K562 (cell line): ENCODE measurements around the gene PPP1R3E. TPM values are rescaled to one million over a fixed set of nuclear protein-coding genes. Genes with fewer than 3 reads are reported as not detected.

Source experiments
- BRCA1 ChIP-seq, 2 experiments: fragments of 450-650 bp in 1 of 2; sonication (generic) in 1 of 2; formaldehyde crosslinking in 1 of 2; IDR thresholded peaks; 2 replicates each; pipeline versions ENCODE4 v1.5.0 to v1.6.1; 2017 to 2020; ENCODE audit warnings: mild to moderate bottlenecking in 1 of 2, missing genetic modification reagents in 1 of 2
- CHD2 ChIP-seq: IDR thresholded peaks from 2 replicates; pipeline ENCODE4 v1.6.1; 2011; ENCODE audit warnings: low read depth, low read length
- DNMT1 ChIP-seq: fragments of 450-650 bp; IDR thresholded peaks from 2 replicates; pipeline ENCODE4 v1.6.1; 2016; ENCODE audit warnings: antibody characterized with exemption, mild to moderate bottlenecking
- HDAC2 ChIP-seq: fragments of 450-650 bp; IDR thresholded peaks from 2 replicates; pipeline ENCODE4 v1.6.1; 2016; ENCODE audit warnings: mild to moderate bottlenecking
- PHF8 ChIP-seq: fragments of 200-600 bp; sonication (generic); IDR thresholded peaks from 2 replicates; pipeline ENCODE4 v1.6.1; 2012; ENCODE audit warnings: mixed run types, mild to moderate bottlenecking, inconsistent platforms, low read length, moderate library complexity, borderline replicate concordance
- PKNOX1 ChIP-seq: fragments of 450-650 bp; IDR thresholded peaks from 2 replicates; pipeline ENCODE4 v1.6.1; 2016
- SRSF1 ChIP-seq: fragments of 200-400 bp; formaldehyde crosslinking; IDR thresholded peaks from 2 replicates; pipeline ENCODE4 v1.6.1; 2017; ENCODE audit warnings: mild to moderate bottlenecking, low read depth, low read length, moderate library complexity
- TGIF2 ChIP-seq: sonication (generic); formaldehyde crosslinking; IDR thresholded peaks from 2 replicates; pipeline ENCODE4 v1.8.1; 2022; ENCODE audit warnings: mild to moderate bottlenecking, missing genetic modification reagents, moderate library complexity
- ZBTB7A ChIP-seq: IDR thresholded peaks from 2 replicates; pipeline ENCODE4 v1.6.1; 2011; ENCODE audit warnings: low read depth, mild to moderate bottlenecking, low read length, moderate library complexity, borderline replicate concordance; ENCODE audit not compliant: control insufficient read depth
- ZNF12 ChIP-seq: sonication (generic); formaldehyde crosslinking; IDR thresholded peaks from 2 replicates; pipeline ENCODE4 v1.4.0; 2020; ENCODE audit warnings: mild to moderate bottlenecking, missing genetic modification reagents
- polyA plus RNA-seq, 8 experiments: library from polyadenylated mRNA; depleted of rRNA in 4 of 8; stranded (reverse) in 5 of 8; unstranded in 3 of 8; fragments of >200 nt; fragmentation: Nextera tagmentation in 2 of 8; fragmentation: Illumina TruSeq in 1 of 8; extraction: Ambion mirVana in 2 of 8; extraction: Trizol in 1 of 8; gene quantifications; 2 replicates each; pipeline versions ENCODE4 v1.2.1 to v1.2.3, GENCODE V29; 2011 to 2014; ENCODE audit warnings: inconsistent platforms in 1 of 8, missing spikeins in 1 of 8
- total RNA-seq, 7 experiments: library from RNA; depleted of rRNA in 6 of 7; stranded (reverse); fragments of >200 nt in 6 of 7; fragmentation: Illumina TruSeq in 2 of 7; extraction: Trizol in 2 of 7; gene quantifications; 2 replicates each; pipeline versions ENCODE4 v1.2.1 to v1.2.3, GENCODE V29; 2011 to 2021; ENCODE audit warnings: low replicate concordance in 1 of 7
- TF ChIP-seq, protein P1 (sequence below): fragments of 450-650 bp; IDR thresholded peaks from 2 replicates; pipeline ENCODE4 v1.6.1; 2016; ENCODE audit warnings: mild to moderate bottlenecking, moderate library complexity

PPP1R3E gene
- total and polyA plus RNA-seq, 9 of the 15 experiments (the other 6 are each of a cell fraction or from before 2014, with no cell fraction given) = 3.2 to 18.4 (median 7.6) TPM

- TF ChIP-seq, protein P1, sequence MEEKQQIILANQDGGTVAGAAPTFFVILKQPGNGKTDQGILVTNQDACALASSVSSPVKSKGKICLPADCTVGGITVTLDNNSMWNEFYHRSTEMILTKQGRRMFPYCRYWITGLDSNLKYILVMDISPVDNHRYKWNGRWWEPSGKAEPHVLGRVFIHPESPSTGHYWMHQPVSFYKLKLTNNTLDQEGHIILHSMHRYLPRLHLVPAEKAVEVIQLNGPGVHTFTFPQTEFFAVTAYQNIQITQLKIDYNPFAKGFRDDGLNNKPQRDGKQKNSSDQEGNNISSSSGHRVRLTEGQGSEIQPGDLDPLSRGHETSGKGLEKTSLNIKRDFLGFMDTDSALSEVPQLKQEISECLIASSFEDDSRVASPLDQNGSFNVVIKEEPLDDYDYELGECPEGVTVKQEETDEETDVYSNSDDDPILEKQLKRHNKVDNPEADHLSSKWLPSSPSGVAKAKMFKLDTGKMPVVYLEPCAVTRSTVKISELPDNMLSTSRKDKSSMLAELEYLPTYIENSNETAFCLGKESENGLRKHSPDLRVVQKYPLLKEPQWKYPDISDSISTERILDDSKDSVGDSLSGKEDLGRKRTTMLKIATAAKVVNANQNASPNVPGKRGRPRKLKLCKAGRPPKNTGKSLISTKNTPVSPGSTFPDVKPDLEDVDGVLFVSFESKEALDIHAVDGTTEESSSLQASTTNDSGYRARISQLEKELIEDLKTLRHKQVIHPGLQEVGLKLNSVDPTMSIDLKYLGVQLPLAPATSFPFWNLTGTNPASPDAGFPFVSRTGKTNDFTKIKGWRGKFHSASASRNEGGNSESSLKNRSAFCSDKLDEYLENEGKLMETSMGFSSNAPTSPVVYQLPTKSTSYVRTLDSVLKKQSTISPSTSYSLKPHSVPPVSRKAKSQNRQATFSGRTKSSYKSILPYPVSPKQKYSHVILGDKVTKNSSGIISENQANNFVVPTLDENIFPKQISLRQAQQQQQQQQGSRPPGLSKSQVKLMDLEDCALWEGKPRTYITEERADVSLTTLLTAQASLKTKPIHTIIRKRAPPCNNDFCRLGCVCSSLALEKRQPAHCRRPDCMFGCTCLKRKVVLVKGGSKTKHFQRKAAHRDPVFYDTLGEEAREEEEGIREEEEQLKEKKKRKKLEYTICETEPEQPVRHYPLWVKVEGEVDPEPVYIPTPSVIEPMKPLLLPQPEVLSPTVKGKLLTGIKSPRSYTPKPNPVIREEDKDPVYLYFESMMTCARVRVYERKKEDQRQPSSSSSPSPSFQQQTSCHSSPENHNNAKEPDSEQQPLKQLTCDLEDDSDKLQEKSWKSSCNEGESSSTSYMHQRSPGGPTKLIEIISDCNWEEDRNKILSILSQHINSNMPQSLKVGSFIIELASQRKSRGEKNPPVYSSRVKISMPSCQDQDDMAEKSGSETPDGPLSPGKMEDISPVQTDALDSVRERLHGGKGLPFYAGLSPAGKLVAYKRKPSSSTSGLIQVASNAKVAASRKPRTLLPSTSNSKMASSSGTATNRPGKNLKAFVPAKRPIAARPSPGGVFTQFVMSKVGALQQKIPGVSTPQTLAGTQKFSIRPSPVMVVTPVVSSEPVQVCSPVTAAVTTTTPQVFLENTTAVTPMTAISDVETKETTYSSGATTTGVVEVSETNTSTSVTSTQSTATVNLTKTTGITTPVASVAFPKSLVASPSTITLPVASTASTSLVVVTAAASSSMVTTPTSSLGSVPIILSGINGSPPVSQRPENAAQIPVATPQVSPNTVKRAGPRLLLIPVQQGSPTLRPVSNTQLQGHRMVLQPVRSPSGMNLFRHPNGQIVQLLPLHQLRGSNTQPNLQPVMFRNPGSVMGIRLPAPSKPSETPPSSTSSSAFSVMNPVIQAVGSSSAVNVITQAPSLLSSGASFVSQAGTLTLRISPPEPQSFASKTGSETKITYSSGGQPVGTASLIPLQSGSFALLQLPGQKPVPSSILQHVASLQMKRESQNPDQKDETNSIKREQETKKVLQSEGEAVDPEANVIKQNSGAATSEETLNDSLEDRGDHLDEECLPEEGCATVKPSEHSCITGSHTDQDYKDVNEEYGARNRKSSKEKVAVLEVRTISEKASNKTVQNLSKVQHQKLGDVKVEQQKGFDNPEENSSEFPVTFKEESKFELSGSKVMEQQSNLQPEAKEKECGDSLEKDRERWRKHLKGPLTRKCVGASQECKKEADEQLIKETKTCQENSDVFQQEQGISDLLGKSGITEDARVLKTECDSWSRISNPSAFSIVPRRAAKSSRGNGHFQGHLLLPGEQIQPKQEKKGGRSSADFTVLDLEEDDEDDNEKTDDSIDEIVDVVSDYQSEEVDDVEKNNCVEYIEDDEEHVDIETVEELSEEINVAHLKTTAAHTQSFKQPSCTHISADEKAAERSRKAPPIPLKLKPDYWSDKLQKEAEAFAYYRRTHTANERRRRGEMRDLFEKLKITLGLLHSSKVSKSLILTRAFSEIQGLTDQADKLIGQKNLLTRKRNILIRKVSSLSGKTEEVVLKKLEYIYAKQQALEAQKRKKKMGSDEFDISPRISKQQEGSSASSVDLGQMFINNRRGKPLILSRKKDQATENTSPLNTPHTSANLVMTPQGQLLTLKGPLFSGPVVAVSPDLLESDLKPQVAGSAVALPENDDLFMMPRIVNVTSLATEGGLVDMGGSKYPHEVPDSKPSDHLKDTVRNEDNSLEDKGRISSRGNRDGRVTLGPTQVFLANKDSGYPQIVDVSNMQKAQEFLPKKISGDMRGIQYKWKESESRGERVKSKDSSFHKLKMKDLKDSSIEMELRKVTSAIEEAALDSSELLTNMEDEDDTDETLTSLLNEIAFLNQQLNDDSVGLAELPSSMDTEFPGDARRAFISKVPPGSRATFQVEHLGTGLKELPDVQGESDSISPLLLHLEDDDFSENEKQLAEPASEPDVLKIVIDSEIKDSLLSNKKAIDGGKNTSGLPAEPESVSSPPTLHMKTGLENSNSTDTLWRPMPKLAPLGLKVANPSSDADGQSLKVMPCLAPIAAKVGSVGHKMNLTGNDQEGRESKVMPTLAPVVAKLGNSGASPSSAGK = no peak
- TF ChIP-seq HDAC2 = 0 out of 2 replicates have a peak, but pooled peaks have one; percentile 48
- peak; percentile 61; the same call in 1 of the 2 replicates for TF ChIP-seq PHF8
- TF ChIP-seq DNMT1 = no peak
- TF ChIP-seq CHD2 = no peak
- TF ChIP-seq PKNOX1 = peak; percentile 74
- 0 out of 2 replicates have a peak, but pooled peaks have one; percentile 59 for TF ChIP-seq ZNF12 (CRISPR knock-in tag)
- no peak for TF ChIP-seq BRCA1 (IDR thresholded peaks at IDR 0.05)
- 0 out of 2 replicates have a peak, but pooled peaks have one; percentile 55 for TF ChIP-seq BRCA1 (CRISPR knock-in tag; IDR thresholded peaks at IDR 0.05)
- peak; percentile 51; the same call in 1 of the 2 replicates for TF ChIP-seq ZBTB7A
- TF ChIP-seq TGIF2 = 0 out of 2 replicates have a peak, but pooled peaks have one; percentile 29
- no peak for TF ChIP-seq SRSF1
Measured at GRCh38 chr14:23302290-23303225, at the start of gene PPP1R3E (continued).
